HG02884 (cell line): ENCODE data around the gene SYCE3.
"Not testable (repeated sequence)": the region's sequence is repeated elsewhere in the genome, so short reads cannot be mapped to it uniquely, and the experiment has no call there.

Experiments
- ATAC-seq: cut with Tn5 transposase; IDR thresholded peaks from one replicate; pipeline ENCODE4 v1.9.1; 2021; ENCODE audit warnings: mild to moderate bottlenecking, moderate library complexity; ENCODE audit not compliant: unreplicated experiment

Gene SYCE3, protein sequence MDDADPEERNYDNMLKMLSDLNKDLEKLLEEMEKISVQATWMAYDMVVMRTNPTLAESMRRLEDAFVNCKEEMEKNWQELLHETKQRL

DNA sequence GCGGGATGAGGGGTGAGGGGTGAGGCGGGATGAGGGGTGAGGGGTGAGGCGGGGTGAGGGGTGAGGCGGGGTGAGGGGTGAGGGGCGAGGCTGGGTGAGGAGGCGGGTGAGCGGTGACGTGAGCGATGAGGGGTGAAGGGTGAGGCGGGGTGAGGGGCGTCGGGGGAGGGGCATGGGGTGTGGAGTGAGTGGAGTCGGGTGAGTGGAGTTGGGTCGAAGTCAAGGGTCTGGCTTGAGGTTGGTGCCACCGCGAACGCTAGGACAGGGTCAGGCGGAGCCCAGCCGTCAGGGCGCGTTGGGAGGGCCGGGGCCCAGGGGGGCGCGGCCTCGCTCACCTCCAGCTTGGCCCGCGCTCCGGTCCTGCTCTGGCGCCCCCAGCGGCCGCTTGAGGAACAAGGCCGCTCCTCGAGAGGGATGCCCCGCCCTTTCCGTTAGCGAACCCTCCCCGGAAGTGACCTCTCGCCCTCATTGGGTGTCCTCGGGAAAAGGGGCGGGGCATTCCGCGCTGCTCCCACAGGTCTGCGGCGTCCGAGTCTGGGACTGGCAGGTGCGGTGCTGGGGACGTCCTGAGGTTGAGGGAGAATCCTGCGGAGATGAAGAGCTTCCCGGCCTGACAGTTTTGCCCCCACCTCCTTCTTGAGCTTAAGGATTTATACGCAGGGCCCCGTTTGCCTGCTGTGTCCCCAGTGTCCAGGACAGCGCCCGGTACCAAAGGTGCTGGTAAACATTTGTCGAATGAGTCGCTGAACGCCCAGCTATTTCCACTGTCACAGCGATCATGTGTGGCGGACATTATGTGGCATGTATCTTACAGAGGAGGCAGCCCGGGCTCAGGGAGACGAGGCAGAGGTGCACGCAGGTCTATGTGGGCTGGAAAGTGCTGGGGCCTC, at the start of gene SYCE3:
TSS of gene SYCE3 (minus strand) at position 397 of the 890 bp plus-strand sequence. CDS start 6,514 bp downstream, outside the sequence.
- peak; percentile 80 for ATAC-seq

DNA sequence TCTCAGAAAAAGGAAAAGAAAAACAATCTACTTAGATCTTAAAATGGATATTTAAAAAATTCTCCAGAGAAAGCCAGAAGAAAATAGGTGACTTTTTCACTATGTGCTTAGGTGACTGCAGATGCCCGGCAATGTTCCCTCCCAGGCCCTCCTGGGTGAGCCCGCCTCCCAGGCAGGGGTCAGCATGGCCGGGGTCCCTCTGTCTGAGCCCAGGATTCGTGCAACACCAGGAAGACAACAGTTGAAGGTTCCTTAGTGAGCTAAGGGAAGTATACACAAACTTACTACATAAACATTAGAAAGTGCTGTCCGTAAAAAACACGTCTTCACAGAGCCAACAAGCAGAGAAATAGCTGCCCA, 49.4 kb upstream of the SYCE3 start:
- no peak for ATAC-seq

DNA sequence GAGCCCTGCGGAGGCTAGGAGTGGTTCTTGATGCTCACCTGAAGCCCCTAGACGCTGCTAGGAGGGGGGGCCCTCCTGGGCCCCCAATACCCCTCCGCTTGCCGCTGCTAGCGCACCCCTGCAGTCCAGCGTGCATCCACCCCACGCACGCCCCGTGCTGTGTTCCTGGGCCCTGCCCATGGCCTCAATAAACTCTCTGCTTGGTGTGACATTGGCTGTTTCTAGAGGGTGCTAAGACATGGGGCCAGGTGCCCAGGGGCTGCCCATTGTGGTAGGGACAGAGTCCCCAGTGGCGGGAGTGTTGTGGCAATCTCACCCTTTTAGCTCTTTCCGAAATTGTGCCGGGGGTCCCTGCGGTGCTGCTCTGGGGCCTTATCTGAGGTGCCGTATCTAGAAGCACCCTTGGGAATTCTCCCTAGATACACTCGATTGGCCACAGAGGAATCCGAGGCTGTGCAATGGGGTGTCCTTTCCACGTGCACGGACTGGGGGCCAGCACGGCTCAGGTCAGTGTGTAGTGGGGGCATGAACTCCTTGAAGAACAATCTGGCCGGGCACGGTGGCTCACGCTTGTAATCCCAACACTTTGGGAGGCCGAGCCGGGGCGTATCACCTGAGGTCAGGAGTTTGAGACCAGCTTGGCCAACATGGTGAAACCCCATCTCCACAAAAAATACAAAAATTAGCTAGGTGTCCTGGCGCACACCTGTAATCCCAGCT, 48.8 kb upstream of the SYCE3 start:
- no peak for ATAC-seq

DNA sequence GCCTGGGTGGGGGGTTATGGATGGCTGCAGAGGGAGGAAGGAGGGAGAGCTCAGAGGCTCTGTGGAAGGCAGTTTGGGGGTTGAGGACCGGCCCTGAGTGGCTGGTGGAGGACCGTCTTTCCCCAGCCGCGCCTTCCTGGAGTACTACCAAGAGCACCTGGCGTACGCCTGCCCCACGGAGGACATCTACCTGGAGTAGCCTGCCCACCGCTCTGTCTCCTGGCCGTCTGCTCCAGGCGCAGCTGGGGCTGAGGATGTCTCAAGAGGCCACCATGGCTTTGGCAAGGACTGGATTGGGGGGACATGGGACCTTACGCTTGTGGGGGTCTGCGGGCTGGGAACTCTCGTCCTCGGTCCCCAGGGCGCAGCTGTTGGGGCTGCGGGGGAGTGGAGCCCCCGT, 47.9 kb upstream of the SYCE3 start:
- no peak for ATAC-seq

DNA sequence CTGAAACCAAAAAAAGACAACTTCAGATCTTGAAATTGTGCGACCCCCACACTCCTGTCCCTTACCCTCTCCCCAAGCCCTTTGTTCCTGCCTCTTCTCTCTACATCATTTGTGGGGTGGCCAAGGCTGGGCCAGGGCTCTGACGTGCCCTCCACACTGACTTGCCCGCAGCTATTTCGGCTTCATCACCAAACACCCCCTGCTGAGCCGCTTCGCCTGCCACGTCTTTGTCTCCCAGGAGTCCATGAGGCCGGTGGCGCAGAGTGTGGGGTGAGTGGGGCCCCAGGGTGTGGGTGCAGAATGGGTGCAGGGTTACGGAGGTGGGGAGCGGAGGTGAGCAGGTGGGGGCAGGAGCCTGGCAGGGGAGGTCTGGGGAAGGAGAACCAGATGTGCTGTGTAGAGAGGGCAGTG, 47.3 kb upstream of the SYCE3 start:
- ATAC-seq = no peak

- ATAC-seq = no peak
Measured at GRCh38 chr22:50609599-50609998, 46.9 kb upstream of the SYCE3 start.

- no peak for ATAC-seq
Measured at GRCh38 chr22:50608996-50609395, 46.3 kb upstream of the SYCE3 start.

DNA sequence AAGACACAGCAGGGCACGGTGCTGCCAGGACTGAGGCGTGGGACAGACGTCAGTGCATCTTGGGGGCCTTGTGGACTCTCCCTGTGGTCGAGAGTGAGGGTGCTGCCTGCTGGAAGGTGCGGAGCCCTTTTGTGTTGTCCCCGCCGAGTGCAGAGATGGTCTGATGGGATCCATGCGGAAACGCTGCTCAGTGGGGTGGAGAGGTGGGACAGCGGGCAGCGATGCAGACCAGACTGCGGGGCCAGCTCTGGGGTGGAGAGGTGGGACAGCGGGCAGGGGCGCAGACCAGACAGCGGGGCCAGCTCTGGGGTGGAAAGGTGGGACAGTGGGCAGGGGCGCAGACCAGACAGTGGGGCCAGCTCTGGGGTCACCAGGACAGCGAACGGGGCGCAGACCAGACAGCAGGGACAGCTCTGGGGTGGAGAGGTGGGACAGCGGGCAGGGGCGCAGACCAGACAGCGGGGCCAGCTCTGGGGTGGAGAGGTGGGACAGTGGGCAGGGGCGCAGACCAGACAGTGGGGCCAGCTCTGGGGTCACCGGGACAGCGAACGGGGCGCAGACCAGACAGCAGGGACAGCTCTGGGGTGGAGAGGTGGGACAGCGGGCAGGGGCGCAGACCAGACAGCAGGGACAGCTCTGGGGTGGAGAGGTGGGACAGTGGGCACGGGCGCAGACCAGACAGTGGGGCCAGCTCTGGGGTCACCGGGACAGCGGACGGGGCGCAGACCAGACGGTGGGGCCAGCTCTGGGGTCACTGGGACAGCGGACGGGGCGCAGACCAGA, 45.5 kb upstream of the SYCE3 start:
- ATAC-seq = not testable (repeated sequence)

DNA sequence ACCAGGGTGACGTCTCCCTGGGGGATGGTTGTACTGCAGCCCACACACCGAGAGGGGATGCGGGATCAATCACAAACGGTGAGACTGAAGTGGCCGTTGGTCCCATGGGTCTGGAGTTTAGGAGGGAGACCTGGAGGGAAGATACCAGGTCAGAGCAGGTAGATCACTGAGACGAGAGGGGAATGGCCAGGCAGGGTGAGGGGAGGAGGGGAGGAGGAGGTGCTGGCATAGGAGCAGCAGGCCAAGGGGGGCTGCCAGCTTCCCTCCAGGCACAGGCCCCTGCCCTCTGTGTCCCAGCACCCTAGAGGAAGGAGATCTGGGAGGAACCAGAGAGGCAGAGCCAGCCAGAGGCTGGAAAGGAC, 44.9 kb upstream of the SYCE3 start:
- no peak for ATAC-seq

- ATAC-seq = no peak
Measured at GRCh38 chr22:50606946-50607658, 44.4 kb upstream of the SYCE3 start.

DNA sequence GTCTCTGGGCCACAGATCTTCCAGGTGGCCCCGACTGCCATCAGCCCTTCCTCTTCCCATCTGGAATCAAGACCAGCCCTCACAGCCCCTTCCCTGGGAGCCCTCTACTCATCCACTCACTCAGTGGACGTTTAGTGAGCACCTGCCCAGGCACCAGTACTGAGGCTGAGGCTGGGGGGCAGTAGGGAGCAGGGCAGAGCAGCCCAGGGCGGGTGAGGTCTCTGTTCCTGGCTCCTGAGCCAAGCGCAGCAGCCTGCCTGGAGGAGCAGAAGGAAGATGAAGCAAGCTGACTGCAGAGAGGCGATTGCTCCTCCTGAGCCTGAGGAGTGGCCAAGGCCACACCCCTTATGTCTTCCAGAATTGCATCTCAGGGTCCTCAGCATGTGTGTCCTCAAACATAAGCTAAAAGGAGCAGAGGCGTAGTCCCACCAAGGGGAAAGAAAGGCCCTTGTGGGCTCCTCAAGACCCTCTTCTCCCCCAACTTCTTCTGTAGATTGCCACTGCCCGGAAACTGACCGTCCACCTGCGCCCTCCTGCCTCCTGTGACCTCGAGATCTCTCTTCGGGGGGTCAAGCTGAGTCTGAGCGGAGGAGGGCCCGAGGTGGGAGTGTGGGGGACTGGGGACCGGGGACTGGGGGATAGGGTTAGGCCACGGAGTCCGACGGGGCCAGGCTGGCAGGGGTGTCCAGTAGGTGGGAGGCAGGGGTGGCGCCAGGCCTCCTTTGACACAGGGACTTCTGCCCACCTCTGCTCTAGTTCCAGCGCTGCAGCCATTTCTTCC, 43.6 kb upstream of the SYCE3 start:
- no peak for ATAC-seq

DNA sequence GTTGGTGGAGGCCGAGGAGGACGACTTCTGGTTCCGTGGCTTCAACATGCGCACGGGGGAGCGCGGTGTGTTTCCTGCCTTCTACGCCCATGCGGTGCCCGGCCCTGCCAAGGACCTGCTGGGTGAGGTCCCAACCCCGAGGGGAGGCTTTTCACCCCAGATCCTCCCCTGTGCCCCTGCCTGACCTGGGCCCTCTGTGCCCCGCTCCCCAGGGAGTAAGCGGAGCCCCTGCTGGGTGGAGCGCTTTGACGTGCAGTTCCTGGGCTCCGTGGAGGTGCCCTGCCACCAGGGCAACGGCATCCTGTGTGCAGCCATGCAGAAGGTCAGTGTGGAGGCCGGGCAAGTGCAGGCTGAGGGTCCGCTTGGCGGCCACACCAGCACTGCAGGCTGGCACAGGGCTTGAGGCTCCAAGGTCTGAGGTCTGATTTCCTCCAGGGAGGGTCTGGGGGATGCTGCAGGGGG, 42.9 kb upstream of the SYCE3 start:
- ATAC-seq = no peak

DNA sequence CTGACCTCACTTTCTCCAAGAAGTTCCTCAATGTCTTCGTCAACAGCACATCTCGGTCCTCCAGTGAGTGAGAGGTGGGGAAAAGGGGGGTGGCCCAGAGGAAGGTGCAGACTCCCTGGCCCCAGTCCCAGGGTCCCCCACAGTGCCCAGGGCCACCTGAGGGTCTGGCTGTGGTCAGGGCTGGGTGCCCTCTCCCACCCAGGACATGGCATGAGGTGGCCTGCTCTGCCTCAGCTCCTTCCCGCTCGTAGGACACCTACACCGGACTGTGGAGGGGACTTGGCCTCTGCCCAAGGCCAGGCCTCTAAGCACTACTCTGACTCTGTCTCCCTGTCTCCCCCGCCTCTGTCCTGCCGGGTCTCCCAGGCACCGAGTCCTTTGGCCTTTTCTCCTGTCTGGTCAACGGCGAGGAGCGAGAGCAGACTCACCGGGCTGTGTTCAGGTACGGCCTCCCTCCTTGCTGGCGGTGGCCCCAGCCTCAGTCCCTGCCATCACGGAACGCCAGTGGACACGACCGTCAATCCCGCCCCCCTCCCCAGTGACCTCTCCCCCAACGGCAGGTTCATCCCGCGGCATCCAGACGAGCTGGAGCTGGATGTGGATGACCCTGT, 42.4 kb upstream of the SYCE3 start:
- no peak for ATAC-seq

GRCh38 chr22:50604256-50605001, 41.7 kb upstream of the SYCE3 start:
- ATAC-seq = no peak

GRCh38 chr22:50603511-50604255, 41.0 kb upstream of the SYCE3 start:
- no peak for ATAC-seq

DNA sequence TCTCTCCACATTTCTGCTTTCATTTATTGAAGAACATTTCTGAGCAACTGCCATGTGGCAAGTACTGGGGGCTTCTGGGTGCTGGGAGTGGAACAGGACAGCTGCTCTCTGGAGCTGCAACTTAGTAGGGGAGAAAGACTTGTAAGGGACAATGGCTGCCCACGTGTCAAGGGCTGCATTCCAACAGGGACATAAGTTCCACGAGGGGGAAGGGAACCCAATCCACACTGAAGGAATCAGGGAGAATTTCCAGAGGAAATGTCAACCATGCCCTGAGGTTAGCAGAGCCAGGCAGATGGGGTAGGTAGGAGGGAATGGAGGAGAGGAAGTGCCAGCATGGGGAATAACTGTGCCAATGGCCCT, 39.6 kb upstream of the SYCE3 start:
- no peak for ATAC-seq

GRCh38 chr22:50601669-50602337, 39.1 kb upstream of the SYCE3 start:
- ATAC-seq = no peak
